OCI-LY1 (cell line): ENCODE measurements around the gene VASP.
"Not testable (repeated sequence)": the region's sequence is repeated elsewhere in the genome, so short reads cannot be mapped to it uniquely, and the experiment has no call there.

Experiments used
- H2AFZ ChIP-seq: fragments of 200-600 bp; sonication (generic), shearing (Covaris generic); 2 replicates; pipeline ENCODE4 v1.6.0; 2014; ENCODE audit warnings: antibody characterized with exemption, mild to moderate bottlenecking, low read length
- H3F3A ChIP-seq: fragments of 200-600 bp; sonication (generic), shearing (Covaris generic); 2 replicates; pipeline ENCODE4 v1.6.0; 2014; ENCODE audit warnings: mild to moderate bottlenecking, antibody characterized with exemption, low read length, moderate library complexity; ENCODE audit not compliant: insufficient read depth
- H3K27ac ChIP-seq: fragments of 200-600 bp; sonication (generic); 2 replicates; pipeline ENCODE4 v1.5.1; 2014; ENCODE audit warnings: low read length, mixed run types, mild to moderate bottlenecking, low read depth; ENCODE audit not compliant: poor library complexity, severe bottlenecking
- H3K27me3 ChIP-seq: fragments of 200-600 bp; sonication (generic); 2 replicates; pipeline ENCODE4 v1.6.0; 2014; ENCODE audit warnings: antibody characterized with exemption, mild to moderate bottlenecking, low read length, moderate library complexity; ENCODE audit not compliant: insufficient read depth
- H3K36me3 ChIP-seq: fragments of 200-600 bp; sonication (generic); 2 replicates; pipeline ENCODE4 v1.6.1; 2014; ENCODE audit warnings: mild to moderate bottlenecking, antibody characterized with exemption, low read length, moderate library complexity, mixed read lengths; ENCODE audit not compliant: insufficient read depth
- H3K4me1 ChIP-seq: fragments of 200-600 bp; sonication (generic); 2 replicates; pipeline ENCODE4 v1.5.1; 2014; ENCODE audit warnings: mild to moderate bottlenecking, low read length, moderate library complexity; ENCODE audit not compliant: insufficient read depth, severe bottlenecking
- H3K4me2 ChIP-seq: fragments of 200-600 bp; sonication (generic), shearing (Covaris generic); 2 replicates; pipeline ENCODE4 v1.6.1; 2014; ENCODE audit warnings: low read length
- H3K4me3 ChIP-seq: fragments of 200-600 bp; sonication (generic); 2 replicates; pipeline ENCODE4 v1.5.1; 2014; ENCODE audit warnings: low read length, low read depth, mild to moderate bottlenecking, mixed read lengths; ENCODE audit not compliant: poor library complexity, severe bottlenecking
- H3K79me2 ChIP-seq: fragments of 200-600 bp; shearing (Covaris generic); 2 replicates; pipeline ENCODE4 v1.6.1; 2016; ENCODE audit warnings: mixed run types, low read length, mixed read lengths; ENCODE audit not compliant: insufficient read depth
- H3K9ac ChIP-seq: fragments of 200-600 bp; sonication (generic), shearing (Covaris generic); 2 replicates; pipeline ENCODE4 v1.6.1; 2014; ENCODE audit warnings: mild to moderate bottlenecking, low read length, mixed read lengths
- H3K9me2 ChIP-seq: fragments of 200-600 bp; sonication (generic), shearing (Covaris generic); 2 replicates; pipeline ENCODE4 v1.6.1; 2014; ENCODE audit warnings: low read depth, mild to moderate bottlenecking, low read length, mixed read lengths
- H3K9me3 ChIP-seq: fragments of 200-600 bp; shearing (Covaris generic); 2 replicates; pipeline ENCODE4 v1.6.1; 2014; ENCODE audit warnings: low read length, mixed read lengths
- H4K20me1 ChIP-seq: fragments of 200-600 bp; sonication (generic), shearing (Covaris generic); 2 replicates; pipeline ENCODE4 v1.6.0; 2016; ENCODE audit warnings: mild to moderate bottlenecking, low read length; ENCODE audit not compliant: insufficient read depth
- EZH2 ChIP-seq: fragments of 200-600 bp; sonication (generic), shearing (Covaris generic); IDR thresholded peaks from 2 replicates; pipeline ENCODE4 v1.8.0; 2017; ENCODE audit warnings: borderline replicate concordance, mixed run types, mild to moderate bottlenecking, antibody characterized with exemption, low read length, moderate library complexity, mixed read lengths
- TF ChIP-seq, protein P1 (sequence below): fragments of 200-600 bp; sonication (generic), shearing (Covaris generic); IDR thresholded peaks from 2 replicates; pipeline ENCODE4 v1.5.1; 2017; ENCODE audit warnings: mild to moderate bottlenecking, antibody characterized with exemption, low read length, moderate library complexity, mixed read lengths

VASP gene

DNA sequence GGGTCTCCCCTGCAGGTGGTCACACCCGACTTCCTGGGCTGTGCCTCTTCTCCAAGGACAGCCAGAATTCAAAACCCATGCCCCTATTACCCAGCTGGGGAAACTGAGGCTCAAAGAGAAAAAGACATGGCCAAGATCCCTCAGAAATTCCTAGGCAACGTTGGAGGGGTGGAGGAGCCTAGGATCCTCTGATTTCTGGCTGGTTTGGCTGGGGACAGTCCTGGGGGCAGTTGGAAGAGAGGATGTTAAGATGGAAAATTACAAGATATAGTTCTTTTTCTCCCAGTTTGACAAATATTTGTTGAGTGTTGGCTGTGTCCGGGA lies 2.4 kb downstream of the VASP start:
- TF ChIP-seq, protein P1, sequence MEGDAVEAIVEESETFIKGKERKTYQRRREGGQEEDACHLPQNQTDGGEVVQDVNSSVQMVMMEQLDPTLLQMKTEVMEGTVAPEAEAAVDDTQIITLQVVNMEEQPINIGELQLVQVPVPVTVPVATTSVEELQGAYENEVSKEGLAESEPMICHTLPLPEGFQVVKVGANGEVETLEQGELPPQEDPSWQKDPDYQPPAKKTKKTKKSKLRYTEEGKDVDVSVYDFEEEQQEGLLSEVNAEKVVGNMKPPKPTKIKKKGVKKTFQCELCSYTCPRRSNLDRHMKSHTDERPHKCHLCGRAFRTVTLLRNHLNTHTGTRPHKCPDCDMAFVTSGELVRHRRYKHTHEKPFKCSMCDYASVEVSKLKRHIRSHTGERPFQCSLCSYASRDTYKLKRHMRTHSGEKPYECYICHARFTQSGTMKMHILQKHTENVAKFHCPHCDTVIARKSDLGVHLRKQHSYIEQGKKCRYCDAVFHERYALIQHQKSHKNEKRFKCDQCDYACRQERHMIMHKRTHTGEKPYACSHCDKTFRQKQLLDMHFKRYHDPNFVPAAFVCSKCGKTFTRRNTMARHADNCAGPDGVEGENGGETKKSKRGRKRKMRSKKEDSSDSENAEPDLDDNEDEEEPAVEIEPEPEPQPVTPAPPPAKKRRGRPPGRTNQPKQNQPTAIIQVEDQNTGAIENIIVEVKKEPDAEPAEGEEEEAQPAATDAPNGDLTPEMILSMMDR, result no peak
- TF ChIP-seq EZH2, result no peak

GRCh38 chr19:45510352-45510751 lies 3.1 kb downstream of the VASP start:
- H3F3A ChIP-seq, H3K9me3 ChIP-seq, H2AFZ ChIP-seq, H3K9ac ChIP-seq, H3K4me3 ChIP-seq, H3K79me2 ChIP-seq, H3K9me2 ChIP-seq, H3K27me3 ChIP-seq, H3K36me3 ChIP-seq, H3K4me2 ChIP-seq, H4K20me1 ChIP-seq: not testable (repeated sequence)
- H3K27ac ChIP-seq, result peak overlapping the region; percentile 86
- H3K4me1 ChIP-seq, result peaks cover 65% of the 10 kb centered on the region

More for the DNA sequence above, 2.4 kb downstream of the VASP start:
- H3F3A ChIP-seq, result no peaks in the 10 kb centered on the region
- no peaks in the 10 kb centered on the region for H4K20me1 ChIP-seq
- H3K27ac ChIP-seq, result peak overlapping the region; percentile 86
- H3K9me2 ChIP-seq, result no peaks in the 10 kb centered on the region
- H3K36me3 ChIP-seq, result no peaks in the 10 kb centered on the region
- H3K4me3 ChIP-seq, result peak overlapping the region; percentile 94
- peak overlapping the region; percentile 92 for H3K9ac ChIP-seq
- H3K79me2 ChIP-seq, result 0 out of 2 replicates have a peak, but pooled peaks cover 7% of the 10 kb centered on the region
- H3K27me3 ChIP-seq, result no peaks in the 10 kb centered on the region
- no peaks in the 10 kb centered on the region for H3K9me3 ChIP-seq
- H3K4me2 ChIP-seq, result peak overlapping the region; percentile 83
- H2AFZ ChIP-seq, result no peak overlapping the region
- peaks cover 58% of the 10 kb centered on the region for H3K4me1 ChIP-seq

DNA sequence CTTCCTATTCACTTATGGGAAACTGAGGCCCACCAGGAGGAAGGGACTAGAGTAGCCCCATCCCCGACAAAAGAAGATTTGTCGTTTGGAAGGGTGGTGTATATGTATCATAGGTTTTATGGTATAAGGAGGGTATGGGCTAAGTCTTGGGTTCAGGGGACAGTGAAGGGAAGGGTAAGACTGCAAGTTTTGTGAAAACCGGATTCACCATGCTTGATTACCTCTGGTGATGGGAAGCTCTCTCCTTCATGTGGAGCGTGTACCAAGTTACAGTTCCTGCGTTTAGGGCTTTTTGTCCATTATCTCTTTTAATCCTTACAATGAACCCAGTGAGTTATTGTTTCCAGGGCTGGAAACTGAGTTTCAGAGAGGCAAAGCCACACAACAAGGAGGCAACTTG lies 3.8 kb downstream of the VASP start:
- no peak overlapping the region for H2AFZ ChIP-seq
- H3K27ac ChIP-seq, result peak overlapping the region; percentile 86
- no peaks in the 10 kb centered on the region for H4K20me1 ChIP-seq
- H3F3A ChIP-seq, result no peaks in the 10 kb centered on the region
- H3K27me3 ChIP-seq, result no peaks in the 10 kb centered on the region
- H3K4me1 ChIP-seq, result peaks cover 67% of the 10 kb centered on the region
- TF ChIP-seq, protein P1, result no peak
- no peak for TF ChIP-seq EZH2
- peaks cover 5% of the 10 kb centered on the region; the same call in 1 of the 2 replicates for H3K36me3 ChIP-seq
- no peak overlapping the region for H3K4me2 ChIP-seq
- no peaks in the 10 kb centered on the region for H3K9me3 ChIP-seq
- H3K9ac ChIP-seq, result no peak overlapping the region
- no peaks in the 10 kb centered on the region for H3K9me2 ChIP-seq
- H3K79me2 ChIP-seq, result 0 out of 2 replicates have a peak, but pooled peaks cover 7% of the 10 kb centered on the region
- no peak overlapping the region for H3K4me3 ChIP-seq

GRCh38 chr19:45512881-45513483 lies 5.7 kb downstream of the VASP start:
- Histone ChIP-seq H3K4me1 (peaks cover 65% of the 10 kb centered on the region), H3K36me3 (peaks cover 6% of the 10 kb centered on the region; the same call in 1 of the 2 replicates), H3K79me2 (0 out of 2 replicates have a peak, but pooled peaks cover 4% of the 10 kb centered on the region), H3F3A (no peaks in the 10 kb centered on the region), H4K20me1 (no peaks in the 10 kb centered on the region), H3K27ac (peak overlapping the region; percentile 88), H3K9me2 (no peaks in the 10 kb centered on the region), H3K27me3 (no peaks in the 10 kb centered on the region), H2AFZ (no peak overlapping the region), H3K4me3 (no peak overlapping the region), H3K9me3 (no peaks in the 10 kb centered on the region), H3K4me2 (no peak overlapping the region), H3K9ac (no peak overlapping the region)
- TF ChIP-seq, protein P1, result no peak
- no peak for TF ChIP-seq EZH2
